H1 (cell line): ENCODE measurements around the gene CNNM2. TPM values are rescaled to one million over a fixed set of nuclear protein-coding genes. Genes with fewer than 3 reads are reported as not detected.

ENCODE experiments used
- CBX8 ChIP-seq: fragments of 300-800, 300-1000 bp; sonication (generic); IDR thresholded peaks from 2 replicates; pipeline ENCODE4 v1.7.1; 2016; ENCODE audit warnings: low read depth, low read length, borderline replicate concordance
- polyA plus RNA-seq, 7 experiments: library from polyadenylated mRNA; depleted of rRNA in 3 of 7; stranded (reverse) in 5 of 7; unstranded in 2 of 7; fragments of >200 nt in 5 of 7; fragments of 200-250 nt in 2 of 7; gene quantifications; 1 replicate in 5 of 7; 2 replicates in 1 of 7; 4 replicates in 1 of 7; pipeline versions ENCODE4 v1.2.1 to v1.2.3, GENCODE V29; 2011 to 2013; ENCODE audit warnings: missing spikeins in 2 of 7, mixed read lengths in 2 of 7
- total RNA-seq: library from RNA; stranded (reverse); fragmentation: NEBNext Ultra II Directional; extraction: Animal tissue kit (Norgen Biotek cat#: 25700); gene quantifications from 2 replicates; pipeline ENCODE4 v1.2.1, GENCODE V29; 2021
- TF ChIP-seq, protein P1 (sequence below): IDR thresholded peaks from 2 replicates; pipeline ENCODE4 v1.6.1; 2012; ENCODE audit warnings: inconsistent platforms
- TF ChIP-seq, protein P2 (sequence below): fragments of 300-600 bp; sonication (generic); IDR thresholded peaks from 2 replicates; pipeline ENCODE4 v1.7.1; 2012; ENCODE audit warnings: low read length, moderate library complexity, mild to moderate bottlenecking, inconsistent platforms; ENCODE audit not compliant: insufficient replicate concordance

The CNNM2 gene
- total and polyA plus RNA-seq, 2 of the 8 experiments (the other 6 are each of a cell fraction or from before 2014, with no cell fraction given) = 7.3 to 23.6 TPM

DNA sequence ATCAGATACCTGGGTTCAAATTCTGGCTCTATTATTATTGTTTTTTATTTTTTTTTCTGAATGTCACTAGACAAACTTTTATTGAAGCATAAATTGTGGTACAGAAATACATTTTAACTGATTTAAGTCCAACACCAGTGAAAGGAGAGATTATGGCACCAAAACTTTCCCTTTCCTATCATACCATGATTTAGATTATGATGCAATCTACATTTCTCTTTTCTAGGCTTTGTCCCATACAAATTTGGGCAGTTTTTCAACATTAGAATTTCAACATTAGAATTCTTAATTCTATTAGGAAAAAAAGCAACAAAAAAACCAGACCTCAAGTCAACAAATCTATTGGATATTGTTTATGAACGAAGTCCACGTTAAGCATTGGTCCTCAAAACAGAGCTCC lies 37.8 kb upstream of the CNNM2 start (continued):
- TF ChIP-seq, protein P1, sequence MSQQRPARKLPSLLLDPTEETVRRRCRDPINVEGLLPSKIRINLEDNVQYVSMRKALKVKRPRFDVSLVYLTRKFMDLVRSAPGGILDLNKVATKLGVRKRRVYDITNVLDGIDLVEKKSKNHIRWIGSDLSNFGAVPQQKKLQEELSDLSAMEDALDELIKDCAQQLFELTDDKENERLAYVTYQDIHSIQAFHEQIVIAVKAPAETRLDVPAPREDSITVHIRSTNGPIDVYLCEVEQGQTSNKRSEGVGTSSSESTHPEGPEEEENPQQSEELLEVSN = no peak
- TF ChIP-seq, protein P2, sequence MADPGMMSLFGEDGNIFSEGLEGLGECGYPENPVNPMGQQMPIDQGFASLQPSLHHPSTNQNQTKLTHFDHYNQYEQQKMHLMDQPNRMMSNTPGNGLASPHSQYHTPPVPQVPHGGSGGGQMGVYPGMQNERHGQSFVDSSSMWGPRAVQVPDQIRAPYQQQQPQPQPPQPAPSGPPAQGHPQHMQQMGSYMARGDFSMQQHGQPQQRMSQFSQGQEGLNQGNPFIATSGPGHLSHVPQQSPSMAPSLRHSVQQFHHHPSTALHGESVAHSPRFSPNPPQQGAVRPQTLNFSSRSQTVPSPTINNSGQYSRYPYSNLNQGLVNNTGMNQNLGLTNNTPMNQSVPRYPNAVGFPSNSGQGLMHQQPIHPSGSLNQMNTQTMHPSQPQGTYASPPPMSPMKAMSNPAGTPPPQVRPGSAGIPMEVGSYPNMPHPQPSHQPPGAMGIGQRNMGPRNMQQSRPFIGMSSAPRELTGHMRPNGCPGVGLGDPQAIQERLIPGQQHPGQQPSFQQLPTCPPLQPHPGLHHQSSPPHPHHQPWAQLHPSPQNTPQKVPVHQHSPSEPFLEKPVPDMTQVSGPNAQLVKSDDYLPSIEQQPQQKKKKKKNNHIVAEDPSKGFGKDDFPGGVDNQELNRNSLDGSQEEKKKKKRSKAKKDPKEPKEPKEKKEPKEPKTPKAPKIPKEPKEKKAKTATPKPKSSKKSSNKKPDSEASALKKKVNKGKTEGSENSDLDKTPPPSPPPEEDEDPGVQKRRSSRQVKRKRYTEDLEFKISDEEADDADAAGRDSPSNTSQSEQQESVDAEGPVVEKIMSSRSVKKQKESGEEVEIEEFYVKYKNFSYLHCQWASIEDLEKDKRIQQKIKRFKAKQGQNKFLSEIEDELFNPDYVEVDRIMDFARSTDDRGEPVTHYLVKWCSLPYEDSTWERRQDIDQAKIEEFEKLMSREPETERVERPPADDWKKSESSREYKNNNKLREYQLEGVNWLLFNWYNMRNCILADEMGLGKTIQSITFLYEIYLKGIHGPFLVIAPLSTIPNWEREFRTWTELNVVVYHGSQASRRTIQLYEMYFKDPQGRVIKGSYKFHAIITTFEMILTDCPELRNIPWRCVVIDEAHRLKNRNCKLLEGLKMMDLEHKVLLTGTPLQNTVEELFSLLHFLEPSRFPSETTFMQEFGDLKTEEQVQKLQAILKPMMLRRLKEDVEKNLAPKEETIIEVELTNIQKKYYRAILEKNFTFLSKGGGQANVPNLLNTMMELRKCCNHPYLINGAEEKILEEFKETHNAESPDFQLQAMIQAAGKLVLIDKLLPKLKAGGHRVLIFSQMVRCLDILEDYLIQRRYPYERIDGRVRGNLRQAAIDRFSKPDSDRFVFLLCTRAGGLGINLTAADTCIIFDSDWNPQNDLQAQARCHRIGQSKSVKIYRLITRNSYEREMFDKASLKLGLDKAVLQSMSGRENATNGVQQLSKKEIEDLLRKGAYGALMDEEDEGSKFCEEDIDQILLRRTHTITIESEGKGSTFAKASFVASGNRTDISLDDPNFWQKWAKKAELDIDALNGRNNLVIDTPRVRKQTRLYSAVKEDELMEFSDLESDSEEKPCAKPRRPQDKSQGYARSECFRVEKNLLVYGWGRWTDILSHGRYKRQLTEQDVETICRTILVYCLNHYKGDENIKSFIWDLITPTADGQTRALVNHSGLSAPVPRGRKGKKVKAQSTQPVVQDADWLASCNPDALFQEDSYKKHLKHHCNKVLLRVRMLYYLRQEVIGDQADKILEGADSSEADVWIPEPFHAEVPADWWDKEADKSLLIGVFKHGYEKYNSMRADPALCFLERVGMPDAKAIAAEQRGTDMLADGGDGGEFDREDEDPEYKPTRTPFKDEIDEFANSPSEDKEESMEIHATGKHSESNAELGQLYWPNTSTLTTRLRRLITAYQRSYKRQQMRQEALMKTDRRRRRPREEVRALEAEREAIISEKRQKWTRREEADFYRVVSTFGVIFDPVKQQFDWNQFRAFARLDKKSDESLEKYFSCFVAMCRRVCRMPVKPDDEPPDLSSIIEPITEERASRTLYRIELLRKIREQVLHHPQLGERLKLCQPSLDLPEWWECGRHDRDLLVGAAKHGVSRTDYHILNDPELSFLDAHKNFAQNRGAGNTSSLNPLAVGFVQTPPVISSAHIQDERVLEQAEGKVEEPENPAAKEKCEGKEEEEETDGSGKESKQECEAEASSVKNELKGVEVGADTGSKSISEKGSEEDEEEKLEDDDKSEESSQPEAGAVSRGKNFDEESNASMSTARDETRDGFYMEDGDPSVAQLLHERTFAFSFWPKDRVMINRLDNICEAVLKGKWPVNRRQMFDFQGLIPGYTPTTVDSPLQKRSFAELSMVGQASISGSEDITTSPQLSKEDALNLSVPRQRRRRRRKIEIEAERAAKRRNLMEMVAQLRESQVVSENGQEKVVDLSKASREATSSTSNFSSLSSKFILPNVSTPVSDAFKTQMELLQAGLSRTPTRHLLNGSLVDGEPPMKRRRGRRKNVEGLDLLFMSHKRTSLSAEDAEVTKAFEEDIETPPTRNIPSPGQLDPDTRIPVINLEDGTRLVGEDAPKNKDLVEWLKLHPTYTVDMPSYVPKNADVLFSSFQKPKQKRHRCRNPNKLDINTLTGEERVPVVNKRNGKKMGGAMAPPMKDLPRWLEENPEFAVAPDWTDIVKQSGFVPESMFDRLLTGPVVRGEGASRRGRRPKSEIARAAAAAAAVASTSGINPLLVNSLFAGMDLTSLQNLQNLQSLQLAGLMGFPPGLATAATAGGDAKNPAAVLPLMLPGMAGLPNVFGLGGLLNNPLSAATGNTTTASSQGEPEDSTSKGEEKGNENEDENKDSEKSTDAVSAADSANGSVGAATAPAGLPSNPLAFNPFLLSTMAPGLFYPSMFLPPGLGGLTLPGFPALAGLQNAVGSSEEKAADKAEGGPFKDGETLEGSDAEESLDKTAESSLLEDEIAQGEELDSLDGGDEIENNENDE = no peak
- TF ChIP-seq CBX8 = no peak
